Chondrocyte (in vitro differentiated cells): ENCODE results near the gene ABCA1. TPM values are rescaled to one million over a fixed set of nuclear protein-coding genes. Genes with fewer than 3 reads are reported as not detected.

Source experiments
- DNase-seq: peaks from one replicate; pipeline ENCODE4 v3.0.0; 2021; ENCODE audit warnings: mixed read lengths, low spot score
- H3K27ac Mint-ChIP-seq: one replicate; pipeline ENCODE4 v1.8.0; 2021; ENCODE audit warnings: mild to moderate bottlenecking, moderate library complexity, mixed read lengths; ENCODE audit not compliant: unreplicated experiment
- H3K27me3 Mint-ChIP-seq: 2 replicates; pipeline ENCODE4 v1.8.0; 2021; ENCODE audit warnings: low read depth, mixed read lengths
- H3K36me3 Mint-ChIP-seq: 2 replicates; pipeline ENCODE4 v1.8.0; 2021; ENCODE audit warnings: low read depth, mixed read lengths
- H3K4me1 Mint-ChIP-seq: 2 replicates; pipeline ENCODE4 v1.8.0; 2021; ENCODE audit warnings: low read depth, mild to moderate bottlenecking, mixed read lengths
- H3K4me3 Mint-ChIP-seq: one replicate; pipeline ENCODE4 v1.8.0; 2021; ENCODE audit warnings: mild to moderate bottlenecking, moderate library complexity, mixed read lengths; ENCODE audit not compliant: unreplicated experiment
- H3K9me3 Mint-ChIP-seq: 2 replicates; pipeline ENCODE4 v1.8.0; 2021; ENCODE audit warnings: low read depth, mixed read lengths
- total RNA-seq: library from RNA; stranded (reverse); gene quantifications from 3 replicates; pipeline ENCODE4 v1.2.1, GENCODE V29; 2021
- TF ChIP-seq, protein P1 (sequence below): fragments of 200-600 bp; sonication (generic); IDR thresholded peaks from 2 replicates; pipeline ENCODE4 v1.5.0; 2021; ENCODE audit warnings: antibody characterized with exemption, mild to moderate bottlenecking, moderate library complexity

ABCA1 gene
- total RNA-seq, 1 donor from 2014 or later = 22.4 TPM

DNA sequence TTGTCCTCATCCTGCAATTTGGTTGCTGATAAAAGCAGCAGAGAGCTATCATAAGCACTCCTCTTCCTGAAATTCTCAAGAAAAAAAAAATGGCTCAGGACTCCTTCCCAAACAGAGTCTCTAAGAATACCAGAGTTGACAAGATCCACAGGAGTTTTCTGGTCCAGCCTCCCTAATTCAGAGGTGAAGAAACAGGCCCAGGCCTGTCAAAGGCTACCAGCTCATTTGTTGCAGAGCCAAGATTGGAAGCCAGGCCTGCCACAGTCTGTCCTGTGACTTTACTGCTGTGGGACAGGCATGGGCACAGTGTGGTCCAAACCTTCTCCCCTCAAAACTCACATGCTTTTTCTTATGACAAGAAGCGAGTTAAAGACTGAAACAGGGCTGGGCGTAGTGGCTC lies 122.5 kb downstream of the ABCA1 start:
- no peaks in the 10 kb centered on the region for H3K9me3 Mint-ChIP-seq
- no peaks in the 10 kb centered on the region for H3K4me1 Mint-ChIP-seq
- H3K27ac Mint-ChIP-seq = no peak overlapping the region
- TF ChIP-seq, protein P1, sequence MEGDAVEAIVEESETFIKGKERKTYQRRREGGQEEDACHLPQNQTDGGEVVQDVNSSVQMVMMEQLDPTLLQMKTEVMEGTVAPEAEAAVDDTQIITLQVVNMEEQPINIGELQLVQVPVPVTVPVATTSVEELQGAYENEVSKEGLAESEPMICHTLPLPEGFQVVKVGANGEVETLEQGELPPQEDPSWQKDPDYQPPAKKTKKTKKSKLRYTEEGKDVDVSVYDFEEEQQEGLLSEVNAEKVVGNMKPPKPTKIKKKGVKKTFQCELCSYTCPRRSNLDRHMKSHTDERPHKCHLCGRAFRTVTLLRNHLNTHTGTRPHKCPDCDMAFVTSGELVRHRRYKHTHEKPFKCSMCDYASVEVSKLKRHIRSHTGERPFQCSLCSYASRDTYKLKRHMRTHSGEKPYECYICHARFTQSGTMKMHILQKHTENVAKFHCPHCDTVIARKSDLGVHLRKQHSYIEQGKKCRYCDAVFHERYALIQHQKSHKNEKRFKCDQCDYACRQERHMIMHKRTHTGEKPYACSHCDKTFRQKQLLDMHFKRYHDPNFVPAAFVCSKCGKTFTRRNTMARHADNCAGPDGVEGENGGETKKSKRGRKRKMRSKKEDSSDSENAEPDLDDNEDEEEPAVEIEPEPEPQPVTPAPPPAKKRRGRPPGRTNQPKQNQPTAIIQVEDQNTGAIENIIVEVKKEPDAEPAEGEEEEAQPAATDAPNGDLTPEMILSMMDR = no peak
- no peak for DNase-seq
- no peak overlapping the region for H3K4me3 Mint-ChIP-seq
- H3K36me3 Mint-ChIP-seq = peaks cover 36% of the 10 kb centered on the region
- no peaks in the 10 kb centered on the region for H3K27me3 Mint-ChIP-seq

DNA sequence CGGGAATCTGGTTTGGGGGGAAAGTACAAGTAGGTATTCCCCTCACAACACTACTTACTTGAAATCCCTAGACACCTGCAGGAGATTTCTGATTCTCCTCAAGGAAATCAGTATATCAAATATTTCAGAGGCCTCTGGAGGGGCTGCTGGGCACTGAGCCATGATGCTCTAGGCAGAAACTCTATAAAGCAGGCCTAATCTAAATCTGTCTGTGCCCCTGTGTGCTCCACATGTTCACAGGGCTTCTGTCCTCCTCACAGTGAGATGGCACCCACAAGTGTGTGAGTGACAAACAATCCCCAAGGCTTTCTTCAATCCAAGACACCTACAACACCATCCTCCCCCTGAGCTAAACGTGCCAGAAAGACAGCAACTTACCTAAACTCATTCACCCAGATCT lies 125.0 kb downstream of the ABCA1 start:
- H3K27me3 Mint-ChIP-seq = no peaks in the 10 kb centered on the region
- no peak overlapping the region for H3K4me3 Mint-ChIP-seq
- H3K9me3 Mint-ChIP-seq = no peaks in the 10 kb centered on the region
- TF ChIP-seq, protein P1 = no peak
- H3K36me3 Mint-ChIP-seq = peaks cover 34% of the 10 kb centered on the region
- H3K4me1 Mint-ChIP-seq = no peaks in the 10 kb centered on the region
- H3K27ac Mint-ChIP-seq = no peak overlapping the region
- no peak for DNase-seq

DNA sequence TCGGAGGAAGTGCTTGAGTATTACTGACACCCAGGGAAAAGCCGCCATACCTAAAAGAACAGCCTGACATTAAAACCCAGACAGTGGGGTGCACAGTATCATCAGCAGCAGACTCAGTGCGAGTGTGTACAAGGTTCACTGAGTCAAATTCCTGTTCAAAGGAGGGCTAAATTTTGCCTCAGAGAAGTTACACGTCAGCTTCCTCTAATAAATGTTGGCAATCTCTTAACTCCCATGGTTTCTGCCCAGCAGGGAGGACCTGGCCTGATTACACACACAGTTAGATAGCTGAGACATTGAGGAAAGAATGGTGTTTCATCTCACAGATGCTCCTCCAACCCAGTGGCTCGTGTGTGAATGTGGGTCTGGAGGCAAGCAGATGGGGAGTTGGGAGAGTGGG lies 125.8 kb downstream of the ABCA1 start:
- no peak for DNase-seq
- H3K27ac Mint-ChIP-seq = no peak overlapping the region
- H3K4me3 Mint-ChIP-seq = no peak overlapping the region
- H3K4me1 Mint-ChIP-seq = no peaks in the 10 kb centered on the region
- TF ChIP-seq, protein P1 = no peak
- H3K36me3 Mint-ChIP-seq = peaks cover 39% of the 10 kb centered on the region
- H3K27me3 Mint-ChIP-seq = no peaks in the 10 kb centered on the region
- H3K9me3 Mint-ChIP-seq = no peaks in the 10 kb centered on the region

DNA sequence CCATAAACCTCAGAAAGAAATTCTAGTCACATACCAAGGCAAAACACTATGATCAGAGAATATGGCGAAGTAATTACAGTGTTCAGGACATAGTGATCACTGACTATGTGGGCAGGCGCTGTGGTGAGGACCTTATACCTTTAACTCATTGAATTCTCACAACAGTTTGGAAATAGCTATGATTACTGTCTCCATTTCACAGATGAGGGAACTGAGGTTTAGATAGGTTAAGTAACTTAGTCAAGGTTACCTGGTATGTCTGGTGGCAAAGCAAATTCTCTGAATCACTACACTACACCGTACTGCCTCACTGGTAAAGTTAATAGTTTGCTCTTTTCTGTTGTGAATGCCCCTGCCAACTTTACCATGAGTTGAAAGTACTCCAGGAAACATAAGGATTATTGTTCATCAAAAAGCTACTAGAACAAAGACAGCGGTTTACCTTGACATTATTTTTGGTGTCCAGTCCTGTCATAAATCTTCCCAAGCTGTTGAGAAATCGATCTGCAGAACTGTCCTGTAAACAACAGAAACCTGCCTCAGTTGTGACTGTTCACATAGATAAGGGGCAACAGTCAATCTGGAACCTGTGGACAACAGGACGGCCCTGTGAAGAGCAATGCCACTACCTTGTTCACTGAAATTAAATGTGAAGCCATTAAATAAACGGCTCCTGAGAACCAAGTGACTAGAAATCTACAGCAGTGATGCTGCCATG lies 127.7 kb downstream of the ABCA1 start:
- H3K4me3 Mint-ChIP-seq = no peak overlapping the region
- no peaks in the 10 kb centered on the region for H3K27me3 Mint-ChIP-seq
- no peak overlapping the region for H3K27ac Mint-ChIP-seq
- no peaks in the 10 kb centered on the region for H3K4me1 Mint-ChIP-seq
- H3K36me3 Mint-ChIP-seq = peaks cover 39% of the 10 kb centered on the region
- no peaks in the 10 kb centered on the region for H3K9me3 Mint-ChIP-seq
- no peak for DNase-seq
- TF ChIP-seq, protein P1 = no peak

DNA sequence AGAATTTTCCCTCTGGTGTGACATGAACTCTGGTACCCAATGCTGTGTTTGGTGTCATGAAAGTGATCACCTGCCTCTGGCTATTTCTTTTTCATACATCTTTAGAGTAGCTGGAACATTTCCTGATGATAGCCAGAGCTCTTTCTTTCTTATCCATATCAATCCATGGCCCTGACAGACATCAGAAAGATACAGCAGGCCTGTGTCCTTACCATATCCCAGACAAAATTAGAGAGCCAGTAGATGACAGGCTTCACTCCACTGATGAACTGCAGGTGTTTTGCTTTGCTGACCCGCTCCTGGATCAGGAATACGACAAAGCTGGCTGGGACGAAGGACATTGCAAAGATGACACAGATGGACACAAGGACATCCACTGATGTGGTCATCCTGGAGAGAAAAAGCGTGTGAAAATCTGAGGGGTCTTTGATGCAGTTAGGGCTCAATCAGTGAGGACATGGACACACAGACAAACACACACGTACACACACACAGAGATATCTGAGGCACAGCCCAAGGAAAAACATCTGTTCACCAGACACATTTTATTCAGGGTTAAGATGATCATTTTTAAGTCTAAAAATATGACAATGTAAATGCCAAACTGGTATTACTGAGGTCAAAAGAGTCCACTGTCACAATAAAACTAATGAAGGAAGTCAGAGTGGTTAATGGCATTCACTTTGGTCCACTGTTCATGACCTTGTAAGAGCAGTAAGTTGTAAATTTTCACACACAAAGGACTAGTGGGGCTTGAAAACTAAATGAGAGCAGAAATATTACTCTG lies 129.6 kb downstream of the ABCA1 start:
- H3K9me3 Mint-ChIP-seq = no peaks in the 10 kb centered on the region

More for the DNA sequence above, 129.6 kb downstream of the ABCA1 start:
- TF ChIP-seq, protein P1 = no peak
- no peak for DNase-seq
- Mint-ChIP-seq H3K4me3 (no peak overlapping the region), H3K36me3 (peaks cover 44% of the 10 kb centered on the region), H3K27ac (no peak overlapping the region), H3K27me3 (no peaks in the 10 kb centered on the region), H3K4me1 (peaks cover 2% of the 10 kb centered on the region)
